Stomach (tissue), 9 donors: Measurements from ENCODE around the gene CNBD2. TPM values are rescaled to one million over a fixed set of nuclear protein-coding genes. Genes with fewer than 3 reads are reported as not detected.

Source experiments
- DNase-seq, 2 donors: peaks; one replicate each; pipeline versions ENCODE4 v3.0.0 to v3.0.0-alpha.2; 2013 to 2019
- H3K27ac ChIP-seq, 5 donors: fragments of 200-600 bp in 4 of 5; sonication (generic) in 4 of 5; one replicate each; pipeline ENCODE4 v1.5.1; 2013 to 2019; ENCODE audit warnings: mild to moderate bottlenecking in 1 of 5, moderate library complexity in 1 of 5
- H3K27me3 ChIP-seq, 3 donors: fragments of 200-600 bp; sonication (generic); one replicate each; pipeline ENCODE4 v1.5.1; 2017 to 2019; ENCODE audit warnings: mixed run types in 1 of 3
- H3K36me3 ChIP-seq, 4 donors: fragments of 200-600 bp; sonication (generic); 1 replicate in 3 of 4; 2 replicates in 1 of 4; pipeline ENCODE4 v1.5.1; 2016 to 2019
- H3K4me1 ChIP-seq, 4 donors: fragments of 200-600 bp; sonication (generic); one replicate each; pipeline ENCODE4 v1.5.1; 2016 to 2019
- H3K4me3 ChIP-seq, 4 donors: fragments of 200-600 bp; sonication (generic) in 3 of 4; one replicate each; pipeline ENCODE4 v1.5.1; 2016 to 2019; ENCODE audit warnings: mild to moderate bottlenecking in 1 of 4
- H3K9me3 ChIP-seq, 4 donors: fragments of 200-600 bp; sonication (generic); one replicate each; pipeline ENCODE4 v1.5.1; 2016 to 2019
- EP300 ChIP-seq: sonication (generic); formaldehyde crosslinking; IDR thresholded peaks from one replicate; pipeline ENCODE4 v1.6.1; 2017; ENCODE audit warnings: antibody characterized with exemption
- POLR2A ChIP-seq, 4 donors: fragments of 450-650 bp; IDR thresholded peaks; one replicate each; pipeline ENCODE4 v1.6.1; 2016; ENCODE audit warnings: antibody characterized with exemption in 4 of 4, control low read depth in 2 of 4, mild to moderate bottlenecking in 1 of 4, moderate library complexity in 1 of 4
- POLR2AphosphoS5 ChIP-seq, 3 donors: sonication (generic); formaldehyde crosslinking; IDR thresholded peaks; one replicate each; pipeline ENCODE4 v1.6.1; 2016; ENCODE audit warnings: antibody characterized with exemption in 3 of 3
- WGBS, 5 donors: extraction: QIAGEN DNeasy Blood & Tissue Kit in 3 of 5; methylation state at CpG; one replicate each; pipeline versions ENCODE4 v1.1.5 to v1.1.7; 2013 to 2018; 5-methylcytosine and 5-hydroxymethylcytosine counted together
- intact Hi-C: fragments of 100-400 bp; cut with DNase I; formaldehyde crosslinking; loops from one replicate; pipeline ENCODE4 v1.15.1; 2023; ENCODE audit warnings: low total_unique reads
- polyA plus RNA-seq, 3 donors: library from polyadenylated mRNA; stranded (reverse); fragments of 200-250 nt; gene quantifications; one replicate each; pipeline ENCODE4 v1.2.3, GENCODE V29; 2013
- total RNA-seq, 5 donors: library from RNA; depleted of rRNA; stranded (reverse); fragments of >200 nt; gene quantifications; one replicate each; pipeline versions ENCODE4 v1.1.0 to v1.2.3, GENCODE V29; 2014 to 2016
- TF ChIP-seq, protein P1 (sequence below), 7 experiments: fragments of 450-650 bp in 4 of 7; fragments of 200-600 bp in 3 of 7; sonication (generic) in 3 of 7; IDR thresholded peaks; one replicate each; pipeline ENCODE4 v1.5.1; 2016 to 2019; ENCODE audit warnings: antibody characterized with exemption in 7 of 7, control low read depth in 2 of 7, mild to moderate bottlenecking in 1 of 7
- donor health status: healthy with polysubstance abuse.
- donor health status: Bipolar disorder and iron deficiency.
- donor health status: healthy.

Gene CNBD2
- total and polyA plus RNA-seq, 8 donors, result 1.8 to 66.0 (median 8.8) TPM; not detected in 1

GRCh38 chr20:36060676-36061075 lies 92.3 kb downstream of the CNBD2 start:
- H3K4me1 ChIP-seq, result peaks cover 13 to 18% (median 17%) of the 10 kb centered on the region in 4 donors

DNA sequence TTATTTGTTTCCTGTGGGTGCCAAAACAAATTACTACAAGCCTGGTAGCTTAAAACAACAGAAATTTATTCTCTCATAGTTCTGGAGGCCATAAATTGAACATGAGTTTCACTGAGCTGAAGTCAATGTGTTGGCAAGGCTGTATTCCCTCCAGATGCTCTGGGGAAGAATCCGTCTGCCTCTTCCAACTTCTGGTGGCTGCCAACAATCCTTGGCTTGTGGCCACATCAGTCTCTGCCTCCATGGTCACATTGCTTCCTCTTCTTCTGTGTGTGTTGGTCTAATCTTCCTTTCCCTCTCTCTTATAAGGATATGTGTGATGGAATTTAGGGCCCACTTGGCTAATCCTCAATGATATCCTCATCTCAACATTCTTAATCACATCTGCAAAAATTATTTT lies 93.4 kb downstream of the CNBD2 start:
- Histone ChIP-seq H3K9me3 (no peaks in the 10 kb centered on the region), H3K27ac (no peak overlapping the region), H3K36me3 (no peaks in the 10 kb centered on the region), H3K4me1 (peaks cover 20 to 28% (median 26%) of the 10 kb centered on the region in 4 donors), H3K4me3 (no peak overlapping the region), H3K27me3 (no peaks in the 10 kb centered on the region)
- peak in 1 of 2 donors; percentile 50 for DNase-seq
- WGBS, 5 donors, result 38 to 65% (median 60%) methylated on average over 1 of the region's 1 CpG
- intact Hi-C loops, result no loop called here
- TF ChIP-seq, protein P1, sequence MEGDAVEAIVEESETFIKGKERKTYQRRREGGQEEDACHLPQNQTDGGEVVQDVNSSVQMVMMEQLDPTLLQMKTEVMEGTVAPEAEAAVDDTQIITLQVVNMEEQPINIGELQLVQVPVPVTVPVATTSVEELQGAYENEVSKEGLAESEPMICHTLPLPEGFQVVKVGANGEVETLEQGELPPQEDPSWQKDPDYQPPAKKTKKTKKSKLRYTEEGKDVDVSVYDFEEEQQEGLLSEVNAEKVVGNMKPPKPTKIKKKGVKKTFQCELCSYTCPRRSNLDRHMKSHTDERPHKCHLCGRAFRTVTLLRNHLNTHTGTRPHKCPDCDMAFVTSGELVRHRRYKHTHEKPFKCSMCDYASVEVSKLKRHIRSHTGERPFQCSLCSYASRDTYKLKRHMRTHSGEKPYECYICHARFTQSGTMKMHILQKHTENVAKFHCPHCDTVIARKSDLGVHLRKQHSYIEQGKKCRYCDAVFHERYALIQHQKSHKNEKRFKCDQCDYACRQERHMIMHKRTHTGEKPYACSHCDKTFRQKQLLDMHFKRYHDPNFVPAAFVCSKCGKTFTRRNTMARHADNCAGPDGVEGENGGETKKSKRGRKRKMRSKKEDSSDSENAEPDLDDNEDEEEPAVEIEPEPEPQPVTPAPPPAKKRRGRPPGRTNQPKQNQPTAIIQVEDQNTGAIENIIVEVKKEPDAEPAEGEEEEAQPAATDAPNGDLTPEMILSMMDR (IDR thresholded peaks at IDR 0.05), result no peak
- TF ChIP-seq POLR2AphosphoS5 (IDR thresholded peaks at IDR 0.05) (no peak), POLR2A (IDR thresholded peaks at IDR 0.05) (no peak), EP300 (no peak)

More at GRCh38 chr20:36060676-36061075, 92.3 kb downstream of the CNBD2 start:
- DNase-seq, result no peak
- 94 to 100% (median 100%) methylated on average over 1 of the region's 1 CpG for WGBS, 5 donors
- Histone ChIP-seq H3K9me3 (no peaks in the 10 kb centered on the region), H3K4me3 (no peak overlapping the region), H3K27me3 (no peaks in the 10 kb centered on the region), H3K36me3 (no peaks in the 10 kb centered on the region), H3K27ac (no peak overlapping the region)
- no peak for TF ChIP-seq POLR2AphosphoS5 (IDR thresholded peaks at IDR 0.05)
- no peak for TF ChIP-seq POLR2A (IDR thresholded peaks at IDR 0.05)
- TF ChIP-seq EP300, result no peak
- TF ChIP-seq, protein P1 (IDR thresholded peaks at IDR 0.05), result no peak
- intact Hi-C loops, result no loop called here

GRCh38 chr20:36062799-36063198 lies 94.4 kb downstream of the CNBD2 start:
- DNase-seq, result no peak
- 36 to 65% (median 58%) methylated on average over 1 of the region's 1 CpG for WGBS, 5 donors
- no peak overlapping the region for H3K4me3 ChIP-seq
- H3K27me3 ChIP-seq, result no peaks in the 10 kb centered on the region
- intact Hi-C loops, result no loop called here
- H3K36me3 ChIP-seq, result no peaks in the 10 kb centered on the region
- no peaks in the 10 kb centered on the region for H3K9me3 ChIP-seq
- TF ChIP-seq, protein P1 (IDR thresholded peaks at IDR 0.05), result no peak
- no peak for TF ChIP-seq POLR2AphosphoS5 (IDR thresholded peaks at IDR 0.05)
- no peak for TF ChIP-seq EP300
- TF ChIP-seq POLR2A (IDR thresholded peaks at IDR 0.05), result no peak
- H3K4me1 ChIP-seq, result peaks cover 20 to 32% (median 28%) of the 10 kb centered on the region in 4 donors
- no peak overlapping the region for H3K27ac ChIP-seq

DNA sequence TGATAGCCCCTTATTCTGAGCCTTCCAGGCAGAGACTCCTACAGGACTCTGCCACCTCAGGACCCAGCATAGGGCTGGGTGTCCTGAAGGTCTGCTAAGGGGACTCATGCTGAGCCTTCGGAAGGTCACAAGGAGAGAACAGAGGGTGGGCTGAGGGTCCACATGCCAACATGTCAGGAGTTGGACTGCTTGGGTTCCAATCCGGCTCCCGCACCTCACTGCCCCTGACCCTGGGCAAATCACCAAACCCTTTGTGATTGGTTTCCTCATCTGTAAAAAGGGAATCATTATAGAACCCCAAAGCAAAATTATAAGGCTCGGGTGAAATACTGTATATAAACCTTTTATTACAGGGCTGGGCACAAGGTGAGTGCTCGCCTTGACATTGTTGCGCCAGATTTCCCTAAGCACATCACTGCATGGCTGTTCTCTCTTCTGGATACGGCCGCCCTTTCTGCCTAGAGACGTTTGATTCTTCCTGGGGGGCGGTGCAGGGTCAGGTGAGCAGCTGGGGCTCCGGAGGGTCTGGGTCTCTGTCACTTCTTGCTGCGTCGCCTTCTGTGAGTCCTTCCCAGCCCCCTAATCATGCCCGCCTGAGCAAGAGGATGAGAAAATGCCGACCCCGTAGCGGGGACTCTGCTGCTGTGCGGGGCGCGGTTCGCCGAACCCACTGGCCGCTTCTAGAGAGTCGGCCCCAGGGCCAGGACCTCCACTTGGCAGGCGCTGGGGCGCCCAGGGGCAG lies 95.7 kb downstream of the CNBD2 start:
- Histone ChIP-seq H3K4me3 (peak overlapping the region; percentile 64 to 82 (median 66)), H3K27ac (peak overlapping the region; percentile 86 to 95 (median 92)), H3K9me3 (no peaks in the 10 kb centered on the region), H3K27me3 (no peaks in the 10 kb centered on the region), H3K4me1 (peaks cover 20 to 32% (median 28%) of the 10 kb centered on the region in 4 donors), H3K36me3 (no peaks in the 10 kb centered on the region)
- TF ChIP-seq POLR2A (IDR thresholded peaks at IDR 0.05) (no peak), EP300 (no peak), POLR2AphosphoS5 (IDR thresholded peaks at IDR 0.05) (no peak)
- TF ChIP-seq, protein P1 (IDR thresholded peaks at IDR 0.05), result no peak
- intact Hi-C loops, result no loop called here
- 15 to 31% (median 19%) methylated on average over 13 to 26 of the region's 26 CpGs for WGBS, 5 donors
- no peak for DNase-seq
